ENCODE data around the gene EVC.
"Not testable (repeated sequence)": the region's sequence is repeated elsewhere in the genome, so short reads cannot be mapped to it uniquely, and the experiment has no call there.

EVC gene

GRCh38 chr4:5707778-5708448 is 3.1 kb upstream of the EVC start:
- in situ Hi-C loops (cut with MboI; ENCODE audit: low sequenced_read_pairs): no loop called here

- in situ Hi-C loops (cut with MboI; ENCODE audit: low sequenced_read_pairs): no loop called here
Measured at GRCh38 chr4:5708449-5709206, 2.4 kb upstream of the EVC start, which contains the start of gene EVC2. Gene EVC2 (minus strand): TSS chr4:5708559. CDS start chr4:5708513, 46 bp downstream.

GRCh38 chr4:5709207-5709575 is 1.8 kb upstream of the EVC start:
- in situ Hi-C loops (cut with MboI; ENCODE audit: low sequenced_read_pairs): no loop called here

GRCh38 chr4:5710065-5710960 is 688 bp upstream of the EVC start:
- in situ Hi-C loops (cut with MboI; ENCODE audit: low sequenced_read_pairs): no loop called here

- in situ Hi-C loops (cut with MboI; ENCODE audit: low sequenced_read_pairs): no loop called here
Measured at GRCh38 chr4:5711479-5712184, 631 bp downstream of the EVC start.

GRCh38 chr4:5712517-5712916 is 1.5 kb downstream of the EVC start:
- in situ Hi-C loops (cut with MboI; ENCODE audit: low sequenced_read_pairs): no loop called here

- in situ Hi-C loops (cut with MboI; ENCODE audit: low sequenced_read_pairs): no loop called here
Measured at GRCh38 chr4:5712931-5713330, 1.9 kb downstream of the EVC start.

GRCh38 chr4:5713861-5714260 is 2.9 kb downstream of the EVC start:
- in situ Hi-C loops (cut with MboI; ENCODE audit: low sequenced_read_pairs): no loop called here

GRCh38 chr4:5715357-5715756 is 4.4 kb downstream of the EVC start:
- in situ Hi-C loops (cut with MboI; ENCODE audit: low sequenced_read_pairs): no loop called here

GRCh38 chr4:5716391-5716790 is 5.4 kb downstream of the EVC start:
- in situ Hi-C loops (cut with MboI; ENCODE audit: low sequenced_read_pairs): no loop called here

GRCh38 chr4:5717449-5718158 is 6.6 kb downstream of the EVC start:
- in situ Hi-C loops (cut with MboI; ENCODE audit: low sequenced_read_pairs): no loop called here

GRCh38 chr4:5718411-5718810 is 7.4 kb downstream of the EVC start:
- in situ Hi-C loops (cut with MboI; ENCODE audit: low sequenced_read_pairs): no loop called here

- in situ Hi-C loops (cut with MboI; ENCODE audit: low sequenced_read_pairs): no loop called here
Measured at GRCh38 chr4:5719350-5720055, 8.5 kb downstream of the EVC start.

GRCh38 chr4:5720157-5720850 is 9.3 kb downstream of the EVC start:
- in situ Hi-C loops (cut with MboI; ENCODE audit: low sequenced_read_pairs): no loop called here

GRCh38 chr4:5720980-5721379 is 10.0 kb downstream of the EVC start:
- in situ Hi-C loops (cut with MboI; ENCODE audit: low sequenced_read_pairs): no loop called here

- in situ Hi-C loops (cut with MboI; ENCODE audit: low sequenced_read_pairs): no loop called here
Measured at GRCh38 chr4:5721923-5722322, 10.9 kb downstream of the EVC start.

GRCh38 chr4:5722328-5722727 is 11.3 kb downstream of the EVC start:
- in situ Hi-C loops (cut with MboI; ENCODE audit: low sequenced_read_pairs): no loop called here

GRCh38 chr4:5724377-5724776 is 13.4 kb downstream of the EVC start:
- in situ Hi-C loops (cut with MboI; ENCODE audit: low sequenced_read_pairs): no loop called here

- in situ Hi-C loops (cut with MboI; ENCODE audit: low sequenced_read_pairs): not testable (repeated sequence)
Measured at GRCh38 chr4:5728412-5728811, 17.4 kb downstream of the EVC start.
